ENCODE results near the gene GPRIN1.

GPRIN1 gene

GRCh38 chr5:176609724-176610434, at the start of gene GPRIN1:
Gene GPRIN1 (minus strand): TSS chr5:176610156. CDS start chr5:176599834, 10,322 bp downstream.
- peak in 28 of 51 donors; percentile 6 to 76 (median 40) for DNase-seq

- DNase-seq, result peak in 1 of 51 donors; percentile 34
These were observed 49.5 kb upstream of the GPRIN1 start for GRCh38 chr5:176659512-176659839.

GRCh38 chr5:176658817-176659511, 49.0 kb upstream of the GPRIN1 start:
- no peak for DNase-seq

- DNase-seq, result peak in 45 of 51 donors; percentile 4 to 78 (median 50)
These were observed 48.1 kb upstream of the GPRIN1 start for GRCh38 chr5:176658007-176658599.

- no peak for DNase-seq
These were observed 46.6 kb upstream of the GPRIN1 start for GRCh38 chr5:176656467-176656990.

GRCh38 chr5:176654856-176655255, 44.9 kb upstream of the GPRIN1 start:
- no peak for DNase-seq

- DNase-seq, result peak in 2 of 51 donors; percentile 37 to 74
These were observed 43.7 kb upstream of the GPRIN1 start for GRCh38 chr5:176653401-176654385.

GRCh38 chr5:176652136-176652535, 42.2 kb upstream of the GPRIN1 start:
- peak in 28 of 51 donors; percentile 7 to 75 (median 37) for DNase-seq

GRCh38 chr5:176651472-176651980, 41.6 kb upstream of the GPRIN1 start:
- DNase-seq, result no peak

- DNase-seq, result peak in 6 of 51 donors; percentile 3 to 40 (median 14)
These were observed 40.5 kb upstream of the GPRIN1 start for GRCh38 chr5:176650354-176650884.

GRCh38 chr5:176648474-176649194, 38.7 kb upstream of the GPRIN1 start:
- DNase-seq, result no peak

GRCh38 chr5:176647843-176648473, 38.0 kb upstream of the GPRIN1 start:
- peak in 9 of 51 donors; percentile 13 to 50 (median 33) for DNase-seq

GRCh38 chr5:176647030-176647842, 37.3 kb upstream of the GPRIN1 start, which contains the start of gene TSPAN17:
Gene TSPAN17 (plus strand): TSS chr5:176647484. CDS start chr5:176647616, 132 bp downstream.
- DNase-seq, result peak; percentile 44 to 100 (median 99)

GRCh38 chr5:176646707-176647029, 36.7 kb upstream of the GPRIN1 start:
- no peak for DNase-seq

GRCh38 chr5:176646049-176646706, 36.2 kb upstream of the GPRIN1 start:
- no peak for DNase-seq

GRCh38 chr5:176644878-176645670, 35.1 kb upstream of the GPRIN1 start:
- DNase-seq, result no peak

GRCh38 chr5:176644294-176644693, 34.3 kb upstream of the GPRIN1 start:
- DNase-seq, result no peak

All from hypothalamus (tissue), 51 donors.